BLaER1 treated with 17β-estradiol and CSF1 and Interleukin-3, amounts not matched to agents 10 nM and 100 nM (cell line): ENCODE results near the gene FHIT.

Experiments used
- H3K27ac ChIP-seq, 11 experiments: shearing (Covaris generic); formaldehyde crosslinking; 2 replicates each; pipeline ENCODE4 v1.8.1; 2022
- H3K27me3 ChIP-seq, 11 experiments: shearing (Covaris generic); formaldehyde crosslinking; 2 replicates each; pipeline ENCODE4 v1.8.1; 2022
- H3K36me3 ChIP-seq, 11 experiments: shearing (Covaris generic); formaldehyde crosslinking; 2 replicates each; pipeline ENCODE4 v1.8.1; 2022
- H3K4me1 ChIP-seq, 10 experiments: shearing (Covaris generic); formaldehyde crosslinking; 2 replicates each; pipeline ENCODE4 v1.8.1; 2022
- H3K4me2 ChIP-seq, 11 experiments: shearing (Covaris generic); formaldehyde crosslinking; 2 replicates each; pipeline ENCODE4 v1.8.1; 2022
- H3K4me3 ChIP-seq, 10 experiments: shearing (Covaris generic); formaldehyde crosslinking; 2 replicates each; pipeline ENCODE4 v1.8.1; 2022
- H3K9ac ChIP-seq, 11 experiments: shearing (Covaris generic); formaldehyde crosslinking; 2 replicates each; pipeline ENCODE4 v1.8.1; 2022
- H3K9me3 ChIP-seq, 11 experiments: shearing (Covaris generic); formaldehyde crosslinking; replicated peaks in 1 of 11; 2 replicates each; pipeline ENCODE4 v1.8.1; 2022
- H4K20me1 ChIP-seq, 11 experiments: shearing (Covaris generic); formaldehyde crosslinking; 2 replicates each; pipeline ENCODE4 v1.8.1; 2022
- Cebpa-rat ChIP-seq, 11 experiments: shearing (Covaris generic); IDR thresholded peaks; 2 replicates each; pipeline ENCODE4 v1.8.1; 2022

The FHIT gene

GRCh38 chr3:60319179-60319858 lies 931.9 kb downstream of the FHIT start:
- TF ChIP-seq Cebpa-rat (IDR thresholded peaks at IDR 0.05): no peak
- Histone ChIP-seq H3K4me1 (no peaks in the 10 kb centered on the region), H4K20me1 (no peaks in the 10 kb centered on the region), H3K9me3 (peaks cover 0 to 10% (median 6%) of the 10 kb centered on the region in 11 experiments; a peak in 8 of 22 replicates), H3K4me3 (no peak overlapping the region), H3K27ac (no peak overlapping the region), H3K9ac (no peak overlapping the region), H3K4me2 (no peak overlapping the region), H3K36me3 (no peaks in the 10 kb centered on the region), H3K27me3 (no peaks in the 10 kb centered on the region)

- no peaks in the 10 kb centered on the region for H3K4me1 ChIP-seq
- no peak for TF ChIP-seq Cebpa-rat (IDR thresholded peaks at IDR 0.05)
Observed at GRCh38 chr3:60316121-60316797, 935.0 kb downstream of the FHIT start.

GRCh38 chr3:60313951-60314461 lies 937.2 kb downstream of the FHIT start:
- Histone ChIP-seq H3K9me3 (peaks cover 0 to 10% (median 6%) of the 10 kb centered on the region in 11 experiments; a peak in 8 of 22 replicates), H3K4me3 (no peak overlapping the region), H4K20me1 (no peaks in the 10 kb centered on the region), H3K4me2 (no peak overlapping the region), H3K36me3 (no peaks in the 10 kb centered on the region), H3K4me1 (peaks cover 0 to 8% (median 2%) of the 10 kb centered on the region in 10 experiments; a peak in 4 of 20 replicates), H3K27ac (no peak overlapping the region), H3K9ac (no peak overlapping the region), H3K27me3 (no peaks in the 10 kb centered on the region)
- TF ChIP-seq Cebpa-rat (IDR thresholded peaks at IDR 0.05): no peak

More at GRCh38 chr3:60316121-60316797, 935.0 kb downstream of the FHIT start:
- Histone ChIP-seq H3K36me3 (no peaks in the 10 kb centered on the region), H4K20me1 (no peaks in the 10 kb centered on the region), H3K4me3 (no peak overlapping the region), H3K9ac (no peak overlapping the region), H3K9me3 (peaks cover 0 to 10% (median 6%) of the 10 kb centered on the region in 11 experiments; a peak in 8 of 22 replicates), H3K4me2 (no peak overlapping the region), H3K27ac (no peak overlapping the region), H3K27me3 (no peaks in the 10 kb centered on the region)

- no peak overlapping the region for H3K4me3 ChIP-seq
- H3K27ac ChIP-seq: no peak overlapping the region
Observed at GRCh38 chr3:60313231-60313798, 937.9 kb downstream of the FHIT start.

GRCh38 chr3:60309539-60310268 lies 941.5 kb downstream of the FHIT start:
- H3K4me1 ChIP-seq: peaks cover 0 to 9% (median 2%) of the 10 kb centered on the region in 10 experiments; a peak in 4 of 20 replicates
- peak overlapping the region in 2 of 11 experiments; percentile 20 to 22; a peak in 1 of 22 replicates for H3K4me2 ChIP-seq
- H3K27me3 ChIP-seq: no peaks in the 10 kb centered on the region
- no peaks in the 10 kb centered on the region for H3K36me3 ChIP-seq
- no peaks in the 10 kb centered on the region for H4K20me1 ChIP-seq
- no peak overlapping the region for H3K4me3 ChIP-seq
- peaks cover 0 to 4% (median 2%) of the 10 kb centered on the region in 11 experiments; a peak in 5 of 22 replicates for H3K9me3 ChIP-seq
- no peak overlapping the region for H3K9ac ChIP-seq
- no peak overlapping the region for H3K27ac ChIP-seq
- no peak for TF ChIP-seq Cebpa-rat (IDR thresholded peaks at IDR 0.05)

More at GRCh38 chr3:60313231-60313798, 937.9 kb downstream of the FHIT start:
- Histone ChIP-seq H3K27me3 (no peaks in the 10 kb centered on the region), H3K9ac (no peak overlapping the region), H3K4me1 (peaks cover 0 to 9% (median 2%) of the 10 kb centered on the region in 10 experiments; a peak in 4 of 20 replicates), H4K20me1 (no peaks in the 10 kb centered on the region), H3K9me3 (peaks cover 0 to 10% (median 6%) of the 10 kb centered on the region in 11 experiments; a peak in 8 of 22 replicates), H3K4me2 (no peak overlapping the region), H3K36me3 (no peaks in the 10 kb centered on the region)
- no peak for TF ChIP-seq Cebpa-rat (IDR thresholded peaks at IDR 0.05)

- no peak for TF ChIP-seq Cebpa-rat (IDR thresholded peaks at IDR 0.05)
- Histone ChIP-seq H3K4me3 (no peak overlapping the region), H3K9me3 (no peaks in the 10 kb centered on the region), H3K4me2 (peak overlapping the region in 1 of 11 experiments; percentile 22; a peak in 1 of 22 replicates), H3K4me1 (peaks cover 0 to 9% (median 2%) of the 10 kb centered on the region in 10 experiments; a peak in 4 of 20 replicates), H3K9ac (no peak overlapping the region), H3K27ac (no peak overlapping the region), H3K36me3 (no peaks in the 10 kb centered on the region), H4K20me1 (no peaks in the 10 kb centered on the region), H3K27me3 (no peaks in the 10 kb centered on the region)
Observed at GRCh38 chr3:60308808-60309207, 942.4 kb downstream of the FHIT start.

- H3K9me3 ChIP-seq: no peaks in the 10 kb centered on the region
- no peaks in the 10 kb centered on the region for H4K20me1 ChIP-seq
- no peaks in the 10 kb centered on the region for H3K36me3 ChIP-seq
- no peak overlapping the region for H3K4me3 ChIP-seq
- H3K4me1 ChIP-seq: peaks cover 0 to 9% (median 2%) of the 10 kb centered on the region in 10 experiments; a peak in 4 of 20 replicates
- no peak overlapping the region for H3K27ac ChIP-seq
- no peak overlapping the region for H3K4me2 ChIP-seq
- TF ChIP-seq Cebpa-rat (IDR thresholded peaks at IDR 0.05): no peak
- no peak overlapping the region for H3K9ac ChIP-seq
- no peaks in the 10 kb centered on the region for H3K27me3 ChIP-seq
Observed at GRCh38 chr3:60307562-60308199, 943.6 kb downstream of the FHIT start.

- H3K27me3 ChIP-seq: no peaks in the 10 kb centered on the region
- no peak overlapping the region for H3K4me2 ChIP-seq
- H3K4me1 ChIP-seq: peaks cover 0 to 2% (median 0%) of the 10 kb centered on the region in 10 experiments; a peak in 2 of 20 replicates
- H3K9ac ChIP-seq: no peak overlapping the region
- no peak for TF ChIP-seq Cebpa-rat (IDR thresholded peaks at IDR 0.05)
- peaks cover 0 to 8% (median 7%) of the 10 kb centered on the region in 11 experiments; a peak in 9 of 22 replicates for H3K9me3 ChIP-seq
- no peak overlapping the region for H3K27ac ChIP-seq
- H4K20me1 ChIP-seq: no peaks in the 10 kb centered on the region
- H3K36me3 ChIP-seq: no peaks in the 10 kb centered on the region
- H3K4me3 ChIP-seq: no peak overlapping the region
Observed at GRCh38 chr3:60304112-60304511, 947.1 kb downstream of the FHIT start.
